ENCODE data around the gene PEX14.
"Not testable (repeated sequence)": the region's sequence is repeated elsewhere in the genome, so short reads cannot be mapped to it uniquely, and the experiment has no call there.

Gene PEX14

DNA sequence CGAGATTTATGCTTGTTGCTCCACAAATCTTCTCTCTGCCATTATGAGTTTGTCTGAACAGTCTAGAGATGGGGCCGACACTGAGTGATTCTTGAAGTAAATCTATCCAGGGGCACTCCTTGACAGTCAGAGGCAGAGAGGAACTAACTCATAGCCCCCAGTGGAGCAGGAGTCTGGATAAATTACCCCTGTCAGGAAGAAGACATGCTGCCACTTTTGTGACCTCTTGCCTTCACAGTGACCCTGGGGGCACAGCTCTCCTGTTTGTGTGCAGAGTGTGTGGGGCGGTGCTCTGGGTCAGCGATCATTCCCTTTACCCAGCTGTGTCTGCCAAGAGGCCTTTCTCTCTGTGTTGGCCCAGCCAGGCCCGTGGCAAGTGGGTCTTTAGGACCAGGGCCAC lies 29.5 kb downstream of the PEX14 start:
- H3K4me3 ChIP-seq (ENCODE audit: control insufficient read depth, low read depth, low read length) = no peak overlapping the region
- DNase-seq (ENCODE audit: low read depth) = no peak
- TF ChIP-seq, protein P1, sequence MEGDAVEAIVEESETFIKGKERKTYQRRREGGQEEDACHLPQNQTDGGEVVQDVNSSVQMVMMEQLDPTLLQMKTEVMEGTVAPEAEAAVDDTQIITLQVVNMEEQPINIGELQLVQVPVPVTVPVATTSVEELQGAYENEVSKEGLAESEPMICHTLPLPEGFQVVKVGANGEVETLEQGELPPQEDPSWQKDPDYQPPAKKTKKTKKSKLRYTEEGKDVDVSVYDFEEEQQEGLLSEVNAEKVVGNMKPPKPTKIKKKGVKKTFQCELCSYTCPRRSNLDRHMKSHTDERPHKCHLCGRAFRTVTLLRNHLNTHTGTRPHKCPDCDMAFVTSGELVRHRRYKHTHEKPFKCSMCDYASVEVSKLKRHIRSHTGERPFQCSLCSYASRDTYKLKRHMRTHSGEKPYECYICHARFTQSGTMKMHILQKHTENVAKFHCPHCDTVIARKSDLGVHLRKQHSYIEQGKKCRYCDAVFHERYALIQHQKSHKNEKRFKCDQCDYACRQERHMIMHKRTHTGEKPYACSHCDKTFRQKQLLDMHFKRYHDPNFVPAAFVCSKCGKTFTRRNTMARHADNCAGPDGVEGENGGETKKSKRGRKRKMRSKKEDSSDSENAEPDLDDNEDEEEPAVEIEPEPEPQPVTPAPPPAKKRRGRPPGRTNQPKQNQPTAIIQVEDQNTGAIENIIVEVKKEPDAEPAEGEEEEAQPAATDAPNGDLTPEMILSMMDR (IDR thresholded peaks at IDR 0.05; ENCODE audit: control insufficient read depth, insufficient read depth, low read depth, low read length, missing control alignments) = no peak

DNA sequence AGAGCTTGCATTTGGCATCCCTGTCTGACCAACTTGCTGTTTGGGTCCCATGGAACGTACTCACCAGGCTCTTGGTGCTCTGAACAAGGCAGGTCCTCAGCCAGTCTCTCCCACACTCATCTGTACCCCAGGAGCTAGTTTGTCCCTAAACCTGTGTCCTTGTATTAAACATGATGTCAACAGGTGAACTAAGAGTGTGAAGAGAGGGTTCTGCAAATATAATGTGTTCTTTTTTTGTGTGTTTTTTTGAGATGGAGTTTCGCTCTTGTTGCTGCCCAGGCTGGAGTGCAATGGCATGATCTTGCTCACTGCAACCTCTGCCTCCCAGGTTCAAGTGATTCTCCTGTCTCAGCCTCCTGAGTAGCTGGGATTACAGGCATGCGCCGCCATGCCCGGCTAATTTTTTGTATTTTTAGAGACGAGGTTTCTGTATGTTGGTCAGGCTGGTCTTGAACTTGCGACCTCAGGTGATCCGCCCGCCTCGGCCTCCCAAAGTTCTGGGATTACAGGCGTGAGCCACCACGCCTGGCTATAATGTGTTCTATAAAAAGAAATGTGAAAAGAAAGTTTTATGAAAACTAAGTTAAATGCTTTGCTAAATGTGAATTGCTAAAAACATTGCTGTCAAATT lies 31.4 kb downstream of the PEX14 start:
- H3K4me3 ChIP-seq (ENCODE audit: control insufficient read depth, low read depth, low read length); DNase-seq (ENCODE audit: low read depth): not testable (repeated sequence)

- TF ChIP-seq, protein P1 (IDR thresholded peaks at IDR 0.05; ENCODE audit: control insufficient read depth, insufficient read depth, low read depth, low read length, missing control alignments) = no peak
- no peak for DNase-seq (ENCODE audit: low read depth)
- H3K4me3 ChIP-seq (ENCODE audit: control insufficient read depth, low read depth, low read length) = no peak overlapping the region
Measured at GRCh38 chr1:10506677-10507047, 31.9 kb downstream of the PEX14 start.

- TF ChIP-seq, protein P1 (IDR thresholded peaks at IDR 0.05; ENCODE audit: control insufficient read depth, insufficient read depth, low read depth, low read length, missing control alignments) = peak; percentile 96
- no peak overlapping the region for H3K4me3 ChIP-seq (ENCODE audit: control insufficient read depth, low read depth, low read length)
- peak; percentile 63 for DNase-seq (ENCODE audit: low read depth)
Measured at GRCh38 chr1:10507111-10507879, 32.5 kb downstream of the PEX14 start.

DNA sequence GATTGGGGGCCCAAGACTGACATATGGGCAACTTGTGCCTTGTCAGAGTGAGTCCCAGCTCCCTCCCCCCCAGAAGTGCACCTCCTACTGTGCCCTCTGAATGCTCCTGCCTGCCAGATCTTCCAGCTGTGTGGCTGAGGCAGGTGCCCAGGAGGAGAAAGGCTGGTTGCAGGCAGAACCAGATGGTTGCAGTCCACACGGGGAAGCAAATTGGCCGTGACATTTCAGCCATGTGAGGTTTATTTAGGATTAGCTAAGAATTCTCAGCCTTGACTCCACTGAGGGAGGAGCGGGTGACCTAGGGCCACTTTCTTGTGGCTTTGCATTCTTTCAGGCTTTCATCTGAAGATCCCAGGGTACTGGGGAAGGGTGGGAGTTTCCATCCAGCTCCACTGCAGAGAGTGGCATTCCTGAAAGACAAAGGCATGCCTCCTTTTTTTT lies 33.8 kb downstream of the PEX14 start:
- H3K4me3 ChIP-seq (ENCODE audit: control insufficient read depth, low read depth, low read length) = no peak overlapping the region
- DNase-seq (ENCODE audit: low read depth) = no peak
- TF ChIP-seq, protein P1 (IDR thresholded peaks at IDR 0.05; ENCODE audit: control insufficient read depth, insufficient read depth, low read depth, low read length, missing control alignments) = no peak

DNA sequence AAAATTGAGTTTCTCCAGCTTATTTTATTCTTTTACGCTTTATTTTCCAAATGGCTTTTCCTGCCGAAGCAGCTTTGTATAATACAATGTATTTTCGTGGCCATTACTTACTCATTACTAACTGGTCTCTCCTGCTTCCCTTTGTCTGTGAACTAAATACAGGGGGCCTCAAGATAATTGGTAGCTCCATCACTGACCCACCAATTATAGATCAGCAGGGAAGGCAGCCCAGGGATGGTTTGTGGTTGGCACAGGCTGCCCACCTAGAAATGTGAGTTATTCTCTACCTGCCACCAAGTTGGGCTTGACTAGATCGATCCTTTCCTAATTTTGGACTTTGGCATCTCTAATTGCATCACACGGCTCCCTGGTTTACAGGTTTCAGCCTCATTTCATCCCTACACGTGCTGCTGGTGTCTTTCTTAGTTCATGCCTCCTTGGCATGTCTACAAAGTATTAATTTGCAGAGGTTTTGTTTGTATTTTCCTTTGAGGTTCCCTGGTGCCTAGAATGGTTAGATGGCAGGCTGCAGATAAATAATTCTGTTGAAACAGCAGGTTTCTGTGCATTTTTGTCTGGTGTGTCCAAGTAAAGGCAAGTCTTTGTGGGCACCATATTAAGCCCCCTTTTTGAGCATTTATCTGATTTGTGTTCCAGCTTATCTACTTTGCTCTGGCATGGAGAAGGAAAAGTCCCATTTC lies 35.2 kb downstream of the PEX14 start:
- TF ChIP-seq, protein P1 (IDR thresholded peaks at IDR 0.05; ENCODE audit: control insufficient read depth, insufficient read depth, low read depth, low read length, missing control alignments) = no peak
- DNase-seq (ENCODE audit: low read depth) = no peak
- no peak overlapping the region for H3K4me3 ChIP-seq (ENCODE audit: control insufficient read depth, low read depth, low read length)

All from AG09309 (cell line).